ENCODE data around the gene PAPSS1.

DNA sequence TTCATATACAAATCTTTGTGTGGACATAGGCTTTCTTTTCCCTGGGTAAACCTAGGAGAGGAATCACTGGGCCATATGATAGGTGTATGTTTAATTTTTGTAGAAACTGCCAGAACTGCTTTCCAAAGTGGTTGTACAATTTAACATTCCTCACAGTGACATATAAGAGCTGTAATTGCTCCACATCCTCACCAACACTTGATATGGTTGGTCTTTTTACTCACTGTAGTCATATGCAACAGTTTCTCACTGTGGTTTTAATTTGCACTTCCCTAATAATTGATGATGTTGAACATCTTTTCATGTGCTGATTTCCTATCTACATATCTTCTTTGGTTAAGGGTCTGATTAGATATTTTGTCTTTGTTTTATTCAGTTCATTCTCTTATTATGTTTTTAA is 24.5 kb upstream of the PAPSS1 start:
- TF ChIP-seq, protein P1, sequence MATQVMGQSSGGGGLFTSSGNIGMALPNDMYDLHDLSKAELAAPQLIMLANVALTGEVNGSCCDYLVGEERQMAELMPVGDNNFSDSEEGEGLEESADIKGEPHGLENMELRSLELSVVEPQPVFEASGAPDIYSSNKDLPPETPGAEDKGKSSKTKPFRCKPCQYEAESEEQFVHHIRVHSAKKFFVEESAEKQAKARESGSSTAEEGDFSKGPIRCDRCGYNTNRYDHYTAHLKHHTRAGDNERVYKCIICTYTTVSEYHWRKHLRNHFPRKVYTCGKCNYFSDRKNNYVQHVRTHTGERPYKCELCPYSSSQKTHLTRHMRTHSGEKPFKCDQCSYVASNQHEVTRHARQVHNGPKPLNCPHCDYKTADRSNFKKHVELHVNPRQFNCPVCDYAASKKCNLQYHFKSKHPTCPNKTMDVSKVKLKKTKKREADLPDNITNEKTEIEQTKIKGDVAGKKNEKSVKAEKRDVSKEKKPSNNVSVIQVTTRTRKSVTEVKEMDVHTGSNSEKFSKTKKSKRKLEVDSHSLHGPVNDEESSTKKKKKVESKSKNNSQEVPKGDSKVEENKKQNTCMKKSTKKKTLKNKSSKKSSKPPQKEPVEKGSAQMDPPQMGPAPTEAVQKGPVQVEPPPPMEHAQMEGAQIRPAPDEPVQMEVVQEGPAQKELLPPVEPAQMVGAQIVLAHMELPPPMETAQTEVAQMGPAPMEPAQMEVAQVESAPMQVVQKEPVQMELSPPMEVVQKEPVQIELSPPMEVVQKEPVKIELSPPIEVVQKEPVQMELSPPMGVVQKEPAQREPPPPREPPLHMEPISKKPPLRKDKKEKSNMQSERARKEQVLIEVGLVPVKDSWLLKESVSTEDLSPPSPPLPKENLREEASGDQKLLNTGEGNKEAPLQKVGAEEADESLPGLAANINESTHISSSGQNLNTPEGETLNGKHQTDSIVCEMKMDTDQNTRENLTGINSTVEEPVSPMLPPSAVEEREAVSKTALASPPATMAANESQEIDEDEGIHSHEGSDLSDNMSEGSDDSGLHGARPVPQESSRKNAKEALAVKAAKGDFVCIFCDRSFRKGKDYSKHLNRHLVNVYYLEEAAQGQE (IDR thresholded peaks at IDR 0.05; ENCODE audit: unreplicated experiment): no peak
- TF ChIP-seq, protein P2, sequence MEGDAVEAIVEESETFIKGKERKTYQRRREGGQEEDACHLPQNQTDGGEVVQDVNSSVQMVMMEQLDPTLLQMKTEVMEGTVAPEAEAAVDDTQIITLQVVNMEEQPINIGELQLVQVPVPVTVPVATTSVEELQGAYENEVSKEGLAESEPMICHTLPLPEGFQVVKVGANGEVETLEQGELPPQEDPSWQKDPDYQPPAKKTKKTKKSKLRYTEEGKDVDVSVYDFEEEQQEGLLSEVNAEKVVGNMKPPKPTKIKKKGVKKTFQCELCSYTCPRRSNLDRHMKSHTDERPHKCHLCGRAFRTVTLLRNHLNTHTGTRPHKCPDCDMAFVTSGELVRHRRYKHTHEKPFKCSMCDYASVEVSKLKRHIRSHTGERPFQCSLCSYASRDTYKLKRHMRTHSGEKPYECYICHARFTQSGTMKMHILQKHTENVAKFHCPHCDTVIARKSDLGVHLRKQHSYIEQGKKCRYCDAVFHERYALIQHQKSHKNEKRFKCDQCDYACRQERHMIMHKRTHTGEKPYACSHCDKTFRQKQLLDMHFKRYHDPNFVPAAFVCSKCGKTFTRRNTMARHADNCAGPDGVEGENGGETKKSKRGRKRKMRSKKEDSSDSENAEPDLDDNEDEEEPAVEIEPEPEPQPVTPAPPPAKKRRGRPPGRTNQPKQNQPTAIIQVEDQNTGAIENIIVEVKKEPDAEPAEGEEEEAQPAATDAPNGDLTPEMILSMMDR (conservative IDR thresholded peaks at IDR 0.05; ENCODE audit: low read depth in 2 of 2): no peak
- TF ChIP-seq POLR2AphosphoS5 (IDR thresholded peaks at IDR 0.05; ENCODE audit: low read depth): no peak
- TF ChIP-seq, protein P3, sequence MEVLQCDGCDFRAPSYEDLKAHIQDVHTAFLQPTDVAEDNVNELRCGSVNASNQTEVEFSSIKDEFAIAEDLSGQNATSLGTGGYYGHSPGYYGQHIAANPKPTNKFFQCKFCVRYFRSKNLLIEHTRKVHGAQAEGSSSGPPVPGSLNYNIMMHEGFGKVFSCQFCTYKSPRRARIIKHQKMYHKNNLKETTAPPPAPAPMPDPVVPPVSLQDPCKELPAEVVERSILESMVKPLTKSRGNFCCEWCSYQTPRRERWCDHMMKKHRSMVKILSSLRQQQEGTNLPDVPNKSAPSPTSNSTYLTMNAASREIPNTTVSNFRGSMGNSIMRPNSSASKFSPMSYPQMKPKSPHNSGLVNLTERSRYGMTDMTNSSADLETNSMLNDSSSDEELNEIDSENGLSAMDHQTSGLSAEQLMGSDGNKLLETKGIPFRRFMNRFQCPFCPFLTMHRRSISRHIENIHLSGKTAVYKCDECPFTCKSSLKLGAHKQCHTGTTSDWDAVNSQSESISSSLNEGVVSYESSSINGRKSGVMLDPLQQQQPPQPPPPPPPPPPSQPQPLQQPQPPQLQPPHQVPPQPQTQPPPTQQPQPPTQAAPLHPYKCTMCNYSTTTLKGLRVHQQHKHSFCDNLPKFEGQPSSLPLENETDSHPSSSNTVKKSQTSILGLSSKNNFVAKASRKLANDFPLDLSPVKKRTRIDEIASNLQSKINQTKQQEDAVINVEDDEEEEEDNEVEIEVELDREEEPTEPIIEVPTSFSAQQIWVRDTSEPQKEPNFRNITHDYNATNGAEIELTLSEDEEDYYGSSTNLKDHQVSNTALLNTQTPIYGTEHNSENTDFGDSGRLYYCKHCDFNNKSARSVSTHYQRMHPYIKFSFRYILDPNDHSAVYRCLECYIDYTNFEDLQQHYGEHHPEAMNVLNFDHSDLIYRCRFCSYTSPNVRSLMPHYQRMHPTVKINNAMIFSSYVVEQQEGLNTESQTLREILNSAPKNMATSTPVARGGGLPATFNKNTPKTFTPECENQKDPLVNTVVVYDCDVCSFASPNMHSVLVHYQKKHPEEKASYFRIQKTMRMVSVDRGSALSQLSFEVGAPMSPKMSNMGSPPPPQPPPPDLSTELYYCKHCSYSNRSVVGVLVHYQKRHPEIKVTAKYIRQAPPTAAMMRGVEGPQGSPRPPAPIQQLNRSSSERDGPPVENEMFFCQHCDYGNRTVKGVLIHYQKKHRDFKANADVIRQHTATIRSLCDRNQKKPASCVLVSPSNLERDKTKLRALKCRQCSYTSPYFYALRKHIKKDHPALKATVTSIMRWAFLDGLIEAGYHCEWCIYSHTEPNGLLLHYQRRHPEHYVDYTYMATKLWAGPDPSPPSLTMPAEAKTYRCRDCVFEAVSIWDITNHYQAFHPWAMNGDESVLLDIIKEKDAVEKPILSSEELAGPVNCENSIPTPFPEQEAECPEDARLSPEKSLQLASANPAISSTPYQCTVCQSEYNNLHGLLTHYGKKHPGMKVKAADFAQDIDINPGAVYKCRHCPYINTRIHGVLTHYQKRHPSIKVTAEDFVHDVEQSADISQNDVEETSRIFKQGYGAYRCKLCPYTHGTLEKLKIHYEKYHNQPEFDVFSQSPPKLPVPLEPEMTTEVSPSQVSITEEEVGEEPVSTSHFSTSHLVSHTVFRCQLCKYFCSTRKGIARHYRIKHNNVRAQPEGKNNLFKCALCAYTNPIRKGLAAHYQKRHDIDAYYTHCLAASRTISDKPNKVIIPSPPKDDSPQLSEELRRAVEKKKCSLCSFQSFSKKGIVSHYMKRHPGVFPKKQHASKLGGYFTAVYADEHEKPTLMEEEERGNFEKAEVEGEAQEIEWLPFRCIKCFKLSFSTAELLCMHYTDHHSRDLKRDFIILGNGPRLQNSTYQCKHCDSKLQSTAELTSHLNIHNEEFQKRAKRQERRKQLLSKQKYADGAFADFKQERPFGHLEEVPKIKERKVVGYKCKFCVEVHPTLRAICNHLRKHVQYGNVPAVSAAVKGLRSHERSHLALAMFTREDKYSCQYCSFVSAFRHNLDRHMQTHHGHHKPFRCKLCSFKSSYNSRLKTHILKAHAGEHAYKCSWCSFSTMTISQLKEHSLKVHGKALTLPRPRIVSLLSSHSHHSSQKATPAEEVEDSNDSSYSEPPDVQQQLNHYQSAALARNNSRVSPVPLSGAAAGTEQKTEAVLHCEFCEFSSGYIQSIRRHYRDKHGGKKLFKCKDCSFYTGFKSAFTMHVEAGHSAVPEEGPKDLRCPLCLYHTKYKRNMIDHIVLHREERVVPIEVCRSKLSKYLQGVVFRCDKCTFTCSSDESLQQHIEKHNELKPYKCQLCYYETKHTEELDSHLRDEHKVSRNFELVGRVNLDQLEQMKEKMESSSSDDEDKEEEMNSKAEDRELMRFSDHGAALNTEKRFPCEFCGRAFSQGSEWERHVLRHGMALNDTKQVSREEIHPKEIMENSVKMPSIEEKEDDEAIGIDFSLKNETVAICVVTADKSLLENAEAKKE (CRISPR knock-in tag; IDR thresholded peaks at IDR 0.05): no peak
- TF ChIP-seq, protein P4, sequence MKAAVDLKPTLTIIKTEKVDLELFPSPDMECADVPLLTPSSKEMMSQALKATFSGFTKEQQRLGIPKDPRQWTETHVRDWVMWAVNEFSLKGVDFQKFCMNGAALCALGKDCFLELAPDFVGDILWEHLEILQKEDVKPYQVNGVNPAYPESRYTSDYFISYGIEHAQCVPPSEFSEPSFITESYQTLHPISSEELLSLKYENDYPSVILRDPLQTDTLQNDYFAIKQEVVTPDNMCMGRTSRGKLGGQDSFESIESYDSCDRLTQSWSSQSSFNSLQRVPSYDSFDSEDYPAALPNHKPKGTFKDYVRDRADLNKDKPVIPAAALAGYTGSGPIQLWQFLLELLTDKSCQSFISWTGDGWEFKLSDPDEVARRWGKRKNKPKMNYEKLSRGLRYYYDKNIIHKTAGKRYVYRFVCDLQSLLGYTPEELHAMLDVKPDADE (IDR thresholded peaks at IDR 0.05): no peak
- TF ChIP-seq CREB1 (CRISPR knock-in tag; IDR thresholded peaks at IDR 0.05; ENCODE audit: low read depth): no peak
- TF ChIP-seq EZH2 (IDR thresholded peaks at IDR 0.05; ENCODE audit: low read depth, unreplicated experiment): no peak
